CD4-positive, alpha-beta T cell treated with Interleukin-12 subunit alpha and Interleukin-12 subunit beta, for 1 hour (primary cell): Measurements from ENCODE around the gene PFKL.
"Not testable (repeated sequence)": the region's sequence is repeated elsewhere in the genome, so short reads cannot be mapped to it uniquely, and the experiment has no call there.

ENCODE experiments used
- DNase-seq: peaks from one replicate; pipeline ENCODE4 v3.0.0-alpha.2; 2020

PFKL gene

DNA sequence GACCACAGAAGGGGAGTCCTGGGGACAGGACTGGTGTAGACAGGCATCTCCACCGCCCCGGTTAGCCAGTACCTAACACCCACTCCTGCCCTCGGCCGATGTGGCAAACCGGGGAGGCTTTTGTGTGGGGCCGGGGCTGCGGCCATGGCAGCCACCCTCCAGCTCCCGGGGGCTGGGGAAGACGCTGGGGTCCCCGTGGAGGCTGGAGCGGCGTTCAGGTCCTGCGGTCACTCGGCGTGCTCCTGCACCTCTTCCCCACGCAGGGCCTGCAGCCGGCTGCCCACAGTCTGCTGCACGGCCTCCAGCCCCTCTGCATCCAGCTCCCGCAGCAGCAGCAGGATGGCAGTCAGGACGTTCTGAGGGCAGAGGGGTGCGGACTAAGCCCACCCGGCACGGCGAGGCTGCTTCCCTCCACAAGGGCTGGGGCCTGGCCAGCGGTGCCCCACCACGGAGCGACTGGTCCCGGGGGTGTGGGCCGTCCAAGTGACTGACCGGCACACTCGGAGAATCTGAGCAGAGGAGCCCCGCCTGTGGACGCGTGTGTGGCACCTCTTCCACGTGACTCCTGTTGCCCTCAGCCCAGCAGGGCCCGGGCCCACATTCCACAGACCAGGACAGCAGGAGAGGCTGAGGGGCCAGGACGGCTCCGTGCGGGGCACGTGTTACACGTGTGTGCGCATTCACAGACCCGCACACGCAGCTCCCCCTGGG, 30.3 kb downstream of the PFKL start:
- DNase-seq = no peak

DNA sequence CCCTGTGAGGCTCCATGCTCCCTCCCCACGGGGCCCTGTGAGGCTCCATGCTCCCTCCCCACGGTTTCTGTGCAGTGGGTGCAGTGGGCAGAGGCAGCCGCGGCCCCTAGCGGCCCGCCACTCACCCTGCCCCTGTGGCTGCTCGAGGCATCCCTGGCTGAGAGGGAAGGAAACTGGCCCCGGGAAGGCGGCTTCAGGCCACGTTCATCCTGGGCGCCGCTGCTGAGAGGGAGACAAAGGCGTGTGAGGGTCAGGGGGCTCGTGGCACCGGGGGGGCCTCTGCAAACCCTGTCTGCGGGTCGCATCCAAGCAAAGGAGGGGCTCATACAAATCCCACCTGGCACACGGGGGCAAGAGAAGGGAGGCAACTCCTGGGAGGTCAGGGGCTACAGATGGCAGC, 30.8 kb downstream of the PFKL start:
- DNase-seq = no peak

DNA sequence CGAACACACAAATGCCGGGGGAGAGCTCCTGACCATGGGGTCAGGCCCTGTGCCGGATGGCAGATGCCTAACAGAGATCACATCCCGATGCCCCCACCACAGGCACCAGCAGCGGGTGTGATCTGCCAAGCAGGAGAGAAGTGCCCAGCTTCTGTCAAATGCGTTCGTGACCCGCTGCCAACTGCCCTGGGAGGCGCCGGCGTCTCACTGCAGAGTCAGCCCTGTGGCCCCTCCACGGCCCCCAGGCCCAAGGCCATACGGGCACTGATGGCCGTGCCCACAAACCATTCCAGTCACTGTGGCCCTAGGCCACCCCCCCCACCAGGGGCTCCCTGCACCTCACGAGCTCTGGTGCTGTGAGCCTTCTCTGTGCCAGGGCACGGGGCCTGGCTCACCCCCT, 31.4 kb downstream of the PFKL start:
- no peak for DNase-seq

DNA sequence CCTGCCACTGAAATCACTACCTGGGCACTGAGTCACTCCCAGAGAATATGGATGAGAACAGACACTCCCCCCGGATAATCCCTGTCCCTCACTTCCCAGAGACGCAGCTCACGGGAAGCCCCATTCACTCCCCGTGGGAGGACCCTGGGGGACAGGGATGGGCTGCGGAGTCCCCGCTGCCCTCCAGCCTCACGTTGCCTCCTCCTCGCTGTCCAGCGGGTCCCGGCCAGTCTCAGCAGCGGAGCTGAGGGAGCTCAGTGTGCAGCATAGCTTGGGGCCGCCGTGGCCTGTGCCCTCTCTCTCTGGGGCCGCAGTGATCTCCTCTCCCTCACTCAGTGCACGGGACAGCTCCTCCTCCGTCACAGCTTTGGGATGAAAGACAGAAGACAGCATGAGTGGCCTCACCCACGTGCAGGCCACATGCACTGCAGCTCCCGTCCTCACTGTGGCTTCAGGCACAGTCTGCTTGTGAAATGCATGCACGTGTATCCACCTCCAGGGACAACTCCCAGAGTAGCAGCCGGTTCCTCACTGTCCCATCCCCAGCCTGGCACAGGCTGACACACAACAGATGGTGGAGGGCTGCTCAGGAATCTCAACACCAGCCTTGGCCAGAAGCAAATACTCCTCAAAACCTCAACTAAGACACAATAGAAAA, 31.9 kb downstream of the PFKL start:
- DNase-seq = no peak

DNA sequence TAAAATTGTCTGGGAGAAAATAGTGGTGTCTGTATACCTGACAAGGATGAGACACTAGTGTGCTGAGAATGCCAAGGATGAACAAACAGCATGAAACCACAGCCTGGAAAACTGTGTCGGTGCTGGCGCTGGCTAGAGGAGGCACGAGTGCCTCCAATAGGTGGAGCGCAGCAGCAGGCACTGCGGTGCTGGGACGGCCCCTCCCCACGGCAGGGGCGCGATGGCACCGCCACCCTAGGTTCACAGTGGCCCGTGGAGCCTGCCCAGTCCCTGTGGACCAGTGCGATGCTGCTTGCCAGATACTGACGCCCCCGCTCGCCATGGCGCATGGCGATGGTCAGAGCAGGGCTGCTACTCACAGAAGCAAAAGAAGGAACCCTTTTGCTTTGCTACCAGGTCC, 32.5 kb downstream of the PFKL start:
- no peak for DNase-seq

GRCh38 chr21:44332965-44333364, 33.1 kb downstream of the PFKL start:
- no peak for DNase-seq

DNA sequence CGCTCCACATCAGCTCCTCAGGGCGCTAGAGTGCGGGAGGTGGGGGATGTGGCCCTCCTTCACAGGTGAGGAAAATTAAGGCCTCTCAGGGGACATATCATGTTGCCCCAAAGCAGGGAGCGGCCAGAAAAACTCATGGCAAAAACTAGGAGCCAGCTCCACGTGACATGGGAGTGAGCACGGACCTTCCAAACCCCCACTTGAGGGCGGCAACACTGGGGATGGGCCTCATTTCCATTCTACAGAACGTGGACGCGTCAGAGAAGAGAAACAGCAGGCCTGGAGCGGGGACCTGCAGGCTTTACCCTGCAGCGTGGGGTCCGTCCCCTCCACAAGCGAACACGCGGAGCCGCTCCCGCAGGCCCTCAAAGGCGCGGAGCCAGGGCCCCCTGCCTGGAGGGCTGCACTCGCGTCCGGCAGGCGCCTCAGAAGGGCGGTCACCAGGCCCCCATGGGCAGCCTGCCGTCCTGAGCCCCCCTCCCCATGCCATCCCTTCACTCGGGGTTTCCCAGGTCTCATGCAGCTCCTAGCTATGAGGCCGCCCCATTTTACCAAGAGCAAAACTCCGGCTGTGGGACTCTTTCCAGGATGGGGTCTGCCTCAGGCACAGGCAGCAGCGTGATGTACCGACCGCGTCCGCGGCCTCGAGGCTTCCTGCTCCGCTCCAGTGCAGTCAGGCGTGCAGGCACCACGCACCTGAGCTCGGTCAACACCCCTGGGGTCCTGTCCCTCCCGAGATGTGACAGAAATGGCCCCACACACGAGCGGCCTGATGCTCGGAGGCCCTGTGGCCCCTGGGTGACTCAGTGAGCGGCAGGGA, 33.9 kb downstream of the PFKL start:
- DNase-seq = no peak

- no peak for DNase-seq
Observed at GRCh38 chr21:44334329-44335030, 34.6 kb downstream of the PFKL start.

DNA sequence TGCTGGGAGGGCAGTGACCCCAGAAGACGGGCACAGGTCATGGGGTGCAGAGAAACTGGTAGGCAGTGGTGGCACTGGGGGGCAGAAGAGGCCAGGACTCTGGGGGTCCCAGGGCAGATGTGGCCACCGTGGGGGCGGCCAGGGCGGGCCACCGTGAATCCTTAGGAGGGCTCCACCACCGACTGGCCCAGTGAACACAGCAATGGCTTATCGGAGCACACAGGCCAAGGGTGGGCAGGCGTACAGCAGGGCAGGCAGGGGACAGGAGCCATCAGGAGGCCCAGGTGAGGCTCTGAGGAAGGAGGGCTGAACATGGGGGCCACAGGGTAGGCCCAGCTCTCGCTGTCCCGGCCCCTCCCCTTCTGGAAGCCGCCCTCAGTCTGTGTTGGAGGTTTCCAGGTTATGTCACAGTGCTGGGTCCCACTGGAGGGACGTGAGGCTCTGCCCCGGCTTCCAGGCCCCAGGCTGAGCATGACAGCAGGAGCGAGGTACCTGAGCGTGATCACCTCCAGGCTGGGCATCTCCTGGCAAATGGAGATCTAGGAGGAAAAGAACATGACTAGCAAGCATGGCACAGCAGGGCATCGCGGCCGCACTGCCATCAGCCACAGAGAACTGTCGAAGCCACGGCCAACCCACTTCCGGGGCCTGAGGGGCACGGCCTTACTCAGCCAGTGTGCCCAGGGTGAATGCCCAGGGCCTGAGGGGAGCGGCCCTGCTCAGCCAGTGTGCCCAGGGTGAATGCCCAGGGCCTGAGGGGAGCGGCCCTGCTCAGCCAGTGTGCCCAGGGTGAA, 35.6 kb downstream of the PFKL start:
- no peak for DNase-seq

DNA sequence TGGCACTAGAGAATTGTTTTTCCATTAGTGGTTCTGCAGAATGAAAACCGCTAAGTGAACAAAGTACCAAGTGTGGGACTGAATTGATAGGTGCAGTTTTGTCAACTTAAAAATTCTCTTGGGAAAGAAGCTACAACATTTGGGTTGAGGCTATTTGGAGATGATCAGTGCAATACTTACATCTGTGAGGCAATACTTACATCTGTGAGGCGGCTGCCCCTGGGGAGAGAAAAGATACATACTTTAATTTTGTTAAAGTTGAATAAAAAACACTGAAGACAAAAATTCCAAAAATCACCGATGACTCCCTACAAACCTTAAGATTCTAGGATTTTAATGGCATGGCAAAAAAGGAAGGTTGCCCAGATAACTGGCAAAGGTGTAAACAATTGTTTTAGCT, 37.6 kb downstream of the PFKL start:
- no peak for DNase-seq

- DNase-seq = peak; percentile 47
Observed at GRCh38 chr21:44337941-44338895, 38.4 kb downstream of the PFKL start.

DNA sequence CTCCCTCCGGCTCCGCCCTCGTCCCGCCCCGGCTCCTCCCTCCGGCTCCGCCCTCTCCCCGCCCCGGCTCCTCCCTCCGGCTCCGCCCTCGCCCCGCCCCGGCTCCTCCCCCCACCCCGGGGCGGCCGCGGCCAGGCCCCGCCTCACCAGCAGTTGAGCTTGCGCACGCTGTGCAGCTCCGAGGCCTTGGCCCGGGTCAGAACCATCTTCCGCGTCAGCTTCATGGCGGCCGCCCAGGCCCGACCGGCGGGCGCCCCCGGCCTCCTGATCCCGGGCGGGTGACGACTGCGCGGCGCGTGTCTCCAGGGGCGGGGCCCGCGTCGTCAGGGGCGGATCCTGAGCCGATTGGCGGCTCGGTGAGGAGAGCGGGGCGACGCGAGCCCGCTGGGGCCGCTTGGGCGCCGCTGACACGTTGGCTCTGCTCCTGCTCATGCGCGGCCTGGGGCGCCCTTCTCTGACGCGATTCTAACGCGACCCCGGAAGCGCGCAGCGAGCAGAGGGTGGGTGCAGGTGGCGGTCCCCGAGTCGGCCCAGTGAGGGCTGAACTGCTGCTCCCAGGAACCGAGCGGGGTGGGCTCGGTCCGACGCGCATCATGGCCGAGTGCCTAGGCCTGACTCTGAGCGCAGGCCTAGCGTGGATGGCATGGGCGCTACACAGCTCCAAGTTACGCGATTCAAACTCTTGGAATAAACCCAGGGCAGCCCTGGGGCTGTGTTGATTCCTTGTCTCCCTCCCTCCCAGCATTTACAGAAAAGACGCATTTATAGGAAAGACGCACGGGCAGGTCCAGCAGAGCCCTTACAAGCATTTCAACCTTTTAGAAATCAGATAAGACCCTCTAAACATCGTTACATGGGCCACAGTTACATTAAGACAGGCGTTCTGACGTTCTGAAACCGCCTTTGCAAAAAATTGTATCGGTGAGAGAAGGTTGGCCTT, 39.4 kb downstream of the PFKL start, which contains the start of gene CFAP410:
Gene CFAP410, minus strand, starts transcription at position 420 of the 940 bp plus-strand sequence. Its CDS starts 196 bp downstream, at position 224.
- DNase-seq = peak; percentile 95

- DNase-seq = not testable (repeated sequence)
Observed at GRCh38 chr21:44341726-44342458, 42.0 kb downstream of the PFKL start.

DNA sequence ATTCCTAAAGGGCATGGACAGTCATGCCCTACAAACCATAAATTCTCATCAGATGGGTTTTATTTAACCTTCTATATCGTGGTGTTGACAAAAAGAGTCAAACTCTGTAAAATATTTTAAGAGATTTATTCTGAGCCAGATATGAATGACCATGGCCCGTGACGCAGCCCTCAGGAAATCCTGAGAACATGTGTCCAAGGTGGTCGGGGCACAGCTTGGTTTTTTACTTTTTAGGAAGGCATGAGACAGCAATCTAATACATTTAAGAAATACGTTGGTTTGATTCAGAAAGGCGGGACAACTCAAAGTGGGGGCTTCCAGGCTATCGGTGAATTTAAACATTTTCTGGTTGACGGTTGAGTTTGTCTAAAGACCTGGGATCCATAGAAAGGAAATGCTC, 43.1 kb downstream of the PFKL start:
- not testable (repeated sequence) for DNase-seq

DNA sequence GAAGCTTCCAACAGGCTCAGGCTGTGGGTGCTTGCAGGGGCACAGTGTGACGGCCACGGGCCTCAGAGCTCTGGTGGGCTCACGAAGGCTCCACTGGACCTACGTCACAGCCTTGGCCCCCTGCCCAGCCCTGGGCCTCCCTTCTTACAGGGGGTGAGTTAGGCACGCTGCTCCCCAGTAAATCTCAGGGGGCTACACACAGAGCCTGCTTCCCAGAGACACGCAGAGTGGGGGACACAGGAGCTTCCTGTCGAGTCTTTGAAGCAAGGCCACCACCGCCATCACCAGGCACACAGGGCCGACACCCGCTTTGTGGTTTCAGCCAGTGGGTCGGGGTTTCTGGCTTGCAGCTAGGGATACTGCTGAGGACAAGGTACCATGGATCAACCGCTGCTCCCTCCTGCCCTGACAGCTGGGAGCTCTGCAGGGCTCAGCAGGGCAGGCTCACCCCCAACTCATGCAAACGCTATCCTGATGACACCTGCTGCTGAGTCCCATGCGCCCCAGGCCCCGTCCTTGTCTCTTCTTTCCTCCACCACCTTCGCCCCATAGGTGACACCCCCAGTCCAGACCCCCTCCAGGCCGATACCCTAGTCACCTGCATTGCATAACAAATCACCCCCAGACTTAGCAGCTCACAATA, 44.8 kb downstream of the PFKL start:
- no peak for DNase-seq

DNA sequence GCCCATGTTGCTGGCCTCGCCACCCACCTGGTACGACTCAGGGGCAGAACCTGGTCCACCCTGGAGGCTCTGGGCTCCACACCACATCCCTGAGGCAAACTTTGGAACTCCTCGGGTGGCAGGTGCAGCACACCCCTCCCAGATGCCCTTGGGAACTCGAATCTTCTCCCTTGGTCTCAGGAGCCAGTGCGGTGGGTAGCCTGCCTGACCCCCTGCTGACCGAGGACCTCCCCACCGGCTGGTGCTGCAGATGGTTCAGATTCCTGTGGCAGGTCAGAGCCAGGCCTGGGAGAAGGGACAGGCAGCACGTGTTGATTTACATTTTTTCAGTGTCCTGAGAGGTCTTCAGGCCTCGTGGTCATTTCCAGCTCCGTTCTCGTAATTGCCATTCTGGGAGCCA, 45.6 kb downstream of the PFKL start:
- DNase-seq = no peak

GRCh38 chr21:44347911-44348451, 48.1 kb downstream of the PFKL start:
- no peak for DNase-seq

DNA sequence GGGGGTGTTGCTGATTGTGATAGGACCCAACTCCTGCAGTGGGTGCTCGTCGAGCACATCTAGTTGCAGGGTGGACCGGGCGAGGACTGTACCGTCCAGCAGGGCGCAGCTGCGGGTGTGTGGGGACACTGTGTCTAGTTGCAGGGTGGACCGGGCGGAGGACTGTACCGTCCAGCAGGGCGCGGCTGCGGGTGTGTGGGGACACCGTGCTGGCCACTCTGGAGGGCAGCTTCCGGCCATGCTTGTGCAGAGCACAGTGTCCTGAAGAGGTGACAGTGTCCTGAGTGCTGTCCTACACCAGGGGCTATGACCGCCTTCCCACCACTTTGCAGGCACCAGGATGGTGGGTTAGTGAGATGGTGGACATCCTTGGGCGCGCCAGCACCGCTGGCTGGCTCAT, 49.0 kb downstream of the PFKL start:
- DNase-seq = no peak
